ENCODE results near the gene GBA3.

GRCh38 chr4:22645481-22646182, 47.1 kb upstream of the GBA3 start:
- no peak for TF ChIP-seq CTCF (IDR thresholded peaks at IDR 0.05)
- no peak for TF ChIP-seq POLR2A (IDR thresholded peaks at IDR 0.05)

Measured in right lobe of liver (tissue), 4 donors.